ENCODE measurements around the gene CCDC92B. TPM values are rescaled to one million over a fixed set of nuclear protein-coding genes. Genes with fewer than 3 reads are reported as not detected.

CCDC92B gene
- total and polyA plus RNA-seq, 2 of the 4 experiments (the other 2 are of a cell fraction): not detected

DNA sequence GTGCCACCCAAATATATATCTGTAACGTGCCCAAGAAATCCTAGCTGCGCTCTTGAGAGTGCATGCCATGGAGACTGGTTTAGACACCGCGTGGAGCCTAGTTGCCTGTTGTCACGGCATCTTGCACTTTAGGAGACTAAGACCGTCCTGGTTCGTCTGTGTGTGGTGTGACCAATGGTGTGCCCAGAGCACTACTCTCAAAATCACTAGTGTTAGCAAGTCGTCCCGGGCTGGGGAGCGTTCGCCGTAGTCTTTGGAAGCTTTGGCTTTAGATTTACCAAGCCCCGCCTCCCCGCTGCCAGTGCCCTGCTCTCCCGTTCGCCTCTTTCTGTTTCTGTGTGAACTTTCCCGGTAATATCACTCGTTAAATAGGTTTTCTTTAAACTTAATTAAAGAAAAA, 64.9 kb downstream of the CCDC92B start:
- no peak overlapping the region for H2BK5ac ChIP-seq (ENCODE audit: low read depth, low read length, poor library complexity, severe bottlenecking)
- POLR2A ChIA-PET (ENCODE audit: unreplicated experiment): interaction anchor here (0.7 kb wide), 1 partner anchor 169 kb away, joined by 6 read pairs; no protein-coding TSS in a partner anchor
- H2BK120ac ChIP-seq (ENCODE audit: low read depth, low read length): no peak overlapping the region
- no peak overlapping the region for H3K56ac ChIP-seq (ENCODE audit: extremely low read depth, insufficient read depth, low read length)
- CTCF ChIA-PET: interaction anchor here (0.5 to 0.6 kb wide), 2 partner anchors 73 to 1251 kb away, joined by 3 to 5 read pairs; no protein-coding TSS in a partner anchor
- no peak overlapping the region for H2AK9ac ChIP-seq (replicated peaks; ENCODE audit: low read depth, low read length, poor library complexity)
- TF ChIP-seq MAFK (IDR thresholded peaks at IDR 0.05; ENCODE audit: low read depth, low read length) (no peak), MAZ (IDR thresholded peaks at IDR 0.05; ENCODE audit: borderline replicate concordance, low read depth, low read length) (no peak), FOS (IDR thresholded peaks at IDR 0.05; ENCODE audit: low read depth, low read length) (no peak)
- TF ChIP-seq, protein P1, sequence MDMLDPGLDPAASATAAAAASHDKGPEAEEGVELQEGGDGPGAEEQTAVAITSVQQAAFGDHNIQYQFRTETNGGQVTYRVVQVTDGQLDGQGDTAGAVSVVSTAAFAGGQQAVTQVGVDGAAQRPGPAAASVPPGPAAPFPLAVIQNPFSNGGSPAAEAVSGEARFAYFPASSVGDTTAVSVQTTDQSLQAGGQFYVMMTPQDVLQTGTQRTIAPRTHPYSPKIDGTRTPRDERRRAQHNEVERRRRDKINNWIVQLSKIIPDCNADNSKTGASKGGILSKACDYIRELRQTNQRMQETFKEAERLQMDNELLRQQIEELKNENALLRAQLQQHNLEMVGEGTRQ (IDR thresholded peaks at IDR 0.05; ENCODE audit: low read depth, low read length): no peak
- DNase-seq (no peak), ATAC-seq (ENCODE audit: low read depth) (no peak)
- in situ Hi-C loops (cut with MboI; ENCODE audit: low sequenced_read_pairs): no loop called here
- H3K79me1 ChIP-seq (ENCODE audit: low read depth in 1 of 2, low read length in 2 of 2): peaks cover 13 to 72% of the 10 kb centered on the region in 2 experiments; a peak in 3 of 4 replicates
- WGBS, 2 experiments (ENCODE audit: extremely low coverage in 2 of 2, insufficient read length in 1 of 2): 92% methylated on average over 5 of the region's 18 CpGs; no CpG with 5 or more reads in 1 of the 2 experiments
- no peak overlapping the region for H2AK5ac ChIP-seq (ENCODE audit: low read depth, low read length)
- peaks cover 18% of the 10 kb centered on the region for H3K9me1 ChIP-seq (ENCODE audit: insufficient read depth, low read length)
- peaks cover 8% of the 10 kb centered on the region for H3K4me1 ChIP-seq (ENCODE audit: control insufficient read depth, insufficient read depth, low read length)
- no peak overlapping the region for H3K9ac ChIP-seq (ENCODE audit: low read depth, low read length)
- intact Hi-C loops (cut with micrococcal nuclease): loop anchor here (5.0 kb wide), 1 partner anchor 262 kb away; no protein-coding TSS in a partner anchor
- peaks cover 62% of the 10 kb centered on the region for H4K20me1 ChIP-seq (ENCODE audit: insufficient read depth, low read length)
- H3K27me3 ChIP-seq (ENCODE audit: control insufficient read depth, insufficient read depth, low read length): no peaks in the 10 kb centered on the region
- H3K9me3 ChIP-seq (ENCODE audit: control insufficient read depth, insufficient read depth, low read length): no peaks in the 10 kb centered on the region
- dilution Hi-C loops (cut with HindIII; ENCODE audit: low sequenced_read_pairs, unreplicated experiment): no loop called here
- H4K8ac ChIP-seq (ENCODE audit: low read depth in 2 of 2, low read length in 2 of 2): no peak overlapping the region
- no peak overlapping the region for H3K4me3 ChIP-seq (ENCODE audit: insufficient read depth, low read depth, low read length)
- no peak overlapping the region for H2BK15ac ChIP-seq (ENCODE audit: low read depth, low read length)
- H2BK20ac ChIP-seq (ENCODE audit: low read depth, low read length): no peak overlapping the region
- H3K4ac ChIP-seq (ENCODE audit: low read depth, low read length): no peak overlapping the region
- H4K91ac ChIP-seq (ENCODE audit: insufficient read depth, low read depth, low read length): no peak overlapping the region
- H3K18ac ChIP-seq (ENCODE audit: low read depth, low read length): no peak overlapping the region
- no TSS peak for BruUV-seq (replicated peaks)
- no peak overlapping the region for H3K27ac ChIP-seq (ENCODE audit: insufficient read depth, low read length)
- no peak overlapping the region for H3K23ac ChIP-seq (ENCODE audit: low read depth, low read length)
- H4K5ac ChIP-seq (ENCODE audit: low read depth, low read length): no peak overlapping the region
- no peak overlapping the region for H3K14ac ChIP-seq (replicated peaks; ENCODE audit: low read depth, low read length)
- H3K36me3 ChIP-seq (ENCODE audit: control insufficient read depth, insufficient read depth, low read length): peaks cover 25% of the 10 kb centered on the region
- no peak overlapping the region for H2AFZ ChIP-seq (replicated peaks; ENCODE audit: low read length, poor library complexity)
- H3K4me2 ChIP-seq (ENCODE audit: low read depth, low read length): no peak overlapping the region

Data from IMR-90 (cell line).